Endothelial cell of coronary artery (primary cell): ENCODE measurements around the gene CDKN1A. TPM values are rescaled to one million over a fixed set of nuclear protein-coding genes. Genes with fewer than 3 reads are reported as not detected.

ENCODE experiments used
- total RNA-seq: library from RNA; depleted of rRNA; stranded (reverse); fragments of >200 nt; gene quantifications from 2 replicates; pipeline ENCODE4 v1.2.3, GENCODE V29; 2014

Gene CDKN1A
- total RNA-seq: 141 and 160 TPM in 2 replicates

DNA sequence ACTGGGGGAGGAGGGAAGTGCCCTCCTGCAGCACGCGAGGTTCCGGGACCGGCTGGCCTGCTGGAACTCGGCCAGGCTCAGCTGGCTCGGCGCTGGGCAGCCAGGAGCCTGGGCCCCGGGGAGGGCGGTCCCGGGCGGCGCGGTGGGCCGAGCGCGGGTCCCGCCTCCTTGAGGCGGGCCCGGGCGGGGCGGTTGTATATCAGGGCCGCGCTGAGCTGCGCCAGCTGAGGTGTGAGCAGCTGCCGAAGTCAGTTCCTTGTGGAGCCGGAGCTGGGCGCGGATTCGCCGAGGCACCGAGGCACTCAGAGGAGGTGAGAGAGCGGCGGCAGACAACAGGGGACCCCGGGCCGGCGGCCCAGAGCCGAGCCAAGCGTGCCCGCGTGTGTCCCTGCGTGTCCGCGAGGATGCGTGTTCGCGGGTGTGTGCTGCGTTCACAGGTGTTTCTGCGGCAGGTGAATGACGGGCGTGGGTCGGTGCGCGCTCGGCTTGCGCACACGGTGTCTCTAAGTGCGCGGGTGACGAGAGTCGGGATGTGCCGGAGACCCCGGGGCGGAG lies at the start of gene CDKN1A:
CDKN1A (plus strand) TSS at position 227 of the 555 bp plus-strand sequence. CDS start 5,388 bp downstream, outside the sequence.

DNA sequence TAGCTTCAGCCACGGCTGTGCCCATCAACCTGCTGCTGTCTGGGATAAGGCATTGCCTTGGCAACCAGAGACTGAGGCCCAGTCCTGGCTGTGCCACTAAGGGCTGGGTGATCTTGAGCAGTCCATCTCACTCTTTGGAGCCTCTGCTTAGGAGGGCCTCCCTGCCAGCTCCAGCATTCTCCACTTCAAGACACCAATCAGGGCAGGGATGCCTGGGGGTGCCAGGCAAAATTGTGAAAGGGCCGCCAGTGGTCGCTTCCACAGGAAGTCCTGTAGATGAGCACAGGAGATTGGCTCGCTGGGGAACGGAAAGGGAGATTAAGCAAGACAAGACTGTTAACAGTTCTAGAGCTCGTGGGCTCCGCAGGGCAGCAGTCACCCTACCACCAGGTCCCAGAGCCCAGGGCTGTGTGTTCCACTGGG lies 19.0 kb downstream of the CDKN1A start, which contains the start of gene RAB44:
RAB44 (plus strand) TSS at position 346 of the 423 bp plus-strand sequence. CDS start 6,410 bp downstream, outside the sequence.

Other genes with a start within 250 kb of the CDKN1A start
- gene PXT1, start 235.9 kb upstream of the CDKN1A start, total RNA-seq: 0.09 TPM in 1 of 2 replicates, not detected in the other
- 60.0 and 74.5 TPM in 2 replicates for gene KCTD20, start 235.7 kb upstream of the CDKN1A start, total RNA-seq
- 12.1 and 13.9 TPM in 2 replicates for gene STK38, start 131.2 kb upstream of the CDKN1A start, total RNA-seq
- gene SRSF3, start 84.4 kb upstream of the CDKN1A start, total RNA-seq: 221 and 299 TPM in 2 replicates
- under 0.01 TPM in 2 replicates for gene RAB44, start 19.1 kb downstream of the CDKN1A start, total RNA-seq
- 11.8 and 15.2 TPM in 2 replicates for gene CPNE5, start 160.7 kb downstream of the CDKN1A start, total RNA-seq
- gene PPIL1, start 196.1 kb downstream of the CDKN1A start, total RNA-seq: 28.0 and 38.3 TPM in 2 replicates
- 23.7 and 25.1 TPM in 2 replicates for gene C6orf89, start 207.2 kb downstream of the CDKN1A start, total RNA-seq